ENCODE data around the gene USB1.

Gene USB1

GRCh38 chr16:58049232-58050185 lies 48.3 kb downstream of the USB1 start:
- DNase-seq: no peak

DNA sequence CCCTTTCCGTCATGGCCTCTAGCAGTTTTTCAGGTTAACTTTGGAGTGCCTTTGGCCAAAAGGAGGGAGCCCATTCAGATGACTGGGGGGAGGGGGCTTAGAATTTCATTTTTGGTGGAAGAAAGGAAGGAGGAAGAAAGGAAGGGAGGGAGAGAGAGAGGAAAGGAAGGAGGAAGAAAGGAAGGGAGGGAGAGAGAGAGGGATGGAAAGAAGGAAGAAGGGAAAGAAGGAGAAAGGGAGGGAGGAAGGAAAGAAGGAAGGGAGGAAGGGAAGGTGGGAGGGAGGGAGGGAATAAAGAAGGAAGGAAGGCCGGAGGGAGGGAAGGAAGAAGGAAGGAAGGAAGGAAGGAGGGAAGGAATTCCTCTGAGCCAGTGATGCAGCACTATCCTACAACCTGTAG lies 50.1 kb downstream of the USB1 start:
- no peak for DNase-seq

GRCh38 chr16:58051821-58052603 lies 50.8 kb downstream of the USB1 start:
- DNase-seq: no peak

GRCh38 chr16:58053682-58054005 lies 52.4 kb downstream of the USB1 start:
- no peak for DNase-seq

DNA sequence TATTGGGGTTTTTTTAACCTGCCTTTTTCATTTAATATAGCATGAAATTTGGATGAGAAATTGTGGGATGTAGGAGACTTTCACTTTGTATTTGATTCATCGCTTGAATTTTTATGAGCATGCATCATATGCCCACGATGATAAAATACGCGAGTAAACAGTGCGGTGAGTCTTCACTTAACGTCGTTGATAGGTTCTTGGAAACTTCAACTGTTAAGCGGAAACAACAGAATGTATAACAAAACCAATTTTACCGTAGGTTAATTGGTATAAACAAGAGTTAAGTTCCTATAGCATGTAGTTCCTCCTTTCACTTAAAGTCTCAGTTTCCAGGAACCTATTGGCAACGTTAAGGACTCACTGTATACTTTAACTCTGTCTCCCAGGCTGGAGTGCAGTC lies 53.1 kb downstream of the USB1 start:
- DNase-seq: no peak

DNA sequence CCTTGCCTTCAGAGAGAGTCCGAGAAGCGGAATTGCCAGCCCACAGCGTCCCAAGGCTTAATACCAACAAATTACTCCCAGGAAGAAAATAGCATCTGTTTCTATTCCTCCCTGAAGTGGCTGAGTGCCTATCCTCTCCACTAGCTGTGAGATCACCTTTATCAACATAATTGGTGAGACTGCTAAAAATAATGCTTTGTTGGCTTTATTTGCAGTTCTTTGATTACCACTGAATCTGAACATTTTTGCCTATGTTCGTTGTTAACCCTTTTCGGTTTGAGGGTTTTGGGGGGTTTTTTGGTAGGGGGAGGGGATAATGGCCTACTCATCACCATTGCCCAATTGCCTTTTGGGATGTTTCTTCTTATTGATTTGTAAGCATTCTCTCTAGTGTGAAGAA lies 55.4 kb downstream of the USB1 start:
- peak; percentile 23 for DNase-seq

- DNase-seq: no peak
These were observed 55.9 kb downstream of the USB1 start for GRCh38 chr16:58057121-58057520.

DNA sequence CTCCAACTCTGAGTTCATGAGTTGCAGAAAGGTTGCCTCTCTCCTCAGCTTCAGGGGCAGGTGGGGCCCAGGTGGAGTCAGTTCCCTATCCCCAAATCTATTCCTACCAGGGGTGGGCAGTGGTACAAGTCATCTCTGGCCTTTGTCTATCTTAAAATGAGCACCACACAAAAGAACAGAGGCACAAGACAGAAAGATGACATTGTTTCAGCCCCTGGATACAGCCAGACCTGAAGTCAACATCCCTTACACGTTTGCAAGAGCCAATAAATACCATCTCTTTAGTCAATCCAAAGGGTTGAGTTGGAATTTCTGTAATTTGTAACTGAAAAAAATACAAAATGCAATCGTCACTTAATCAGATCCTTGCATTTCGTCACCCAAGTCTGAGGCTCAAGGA lies 56.6 kb downstream of the USB1 start:
- DNase-seq: no peak

- DNase-seq: no peak
These were observed 61.6 kb downstream of the USB1 start for GRCh38 chr16:58062821-58063220.

DNA sequence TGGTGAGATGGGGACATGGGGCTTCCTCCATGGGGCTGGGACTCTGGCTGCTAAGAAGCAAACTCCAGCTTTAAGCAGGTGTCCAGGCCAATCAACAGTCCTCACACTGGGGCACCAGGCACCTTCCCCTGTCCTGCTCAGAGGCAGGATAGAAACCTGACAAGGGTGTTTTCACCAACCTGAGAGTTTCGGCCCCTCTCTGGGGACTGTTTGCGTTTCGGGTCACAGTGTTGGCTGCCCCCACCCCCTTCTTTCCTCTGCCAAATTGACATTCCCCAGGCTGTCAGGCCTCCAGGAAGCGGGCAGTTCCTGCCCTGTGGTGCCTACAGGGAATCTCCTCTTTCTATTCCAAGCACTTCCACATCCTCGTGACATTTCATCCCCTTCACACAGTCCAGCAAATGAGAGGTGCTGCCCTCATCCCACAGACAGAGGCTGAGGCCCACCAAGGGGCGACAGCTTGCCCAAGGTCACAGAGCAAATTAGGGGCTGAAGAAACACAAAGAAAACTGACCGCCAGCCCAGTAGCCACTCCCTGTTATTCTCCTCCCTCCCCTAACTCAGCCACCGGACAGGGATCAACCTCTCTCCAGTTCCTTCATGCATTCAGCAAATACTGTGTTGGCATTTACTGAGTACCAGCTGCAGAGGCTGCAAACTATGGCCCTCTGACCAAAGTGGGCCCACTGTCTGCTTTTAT lies 62.3 kb downstream of the USB1 start:
- DNase-seq: no peak

DNA sequence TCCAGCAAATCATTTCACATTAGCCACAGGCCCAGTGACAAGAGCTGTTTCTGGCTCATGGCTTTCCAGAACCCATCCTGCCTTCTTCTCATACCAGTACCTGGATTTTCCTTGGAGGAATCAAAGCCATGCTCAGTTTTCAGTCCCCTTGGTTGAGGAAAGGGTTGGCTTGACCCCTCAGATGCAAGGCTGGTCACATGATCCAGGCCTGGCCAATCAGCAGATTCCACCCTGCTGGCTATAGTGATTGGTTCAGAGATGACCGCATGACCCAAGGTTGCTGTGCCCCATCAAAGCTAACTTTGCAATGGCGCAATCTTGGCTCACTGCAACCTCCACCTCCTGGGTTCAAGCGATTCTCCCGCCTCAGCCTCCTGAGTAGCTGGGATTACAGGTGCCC lies 69.4 kb downstream of the USB1 start:
- no peak for DNase-seq
